ENCODE results near the gene ZNF280A.

GRCh38 chr22:22488736-22489135 is 31.3 kb downstream of the ZNF280A start:
- TF ChIP-seq EZH2 (IDR thresholded peaks at IDR 0.05) = no peak
- no peak for TF ChIP-seq POLR2AphosphoS5 (IDR thresholded peaks at IDR 0.05; ENCODE audit: borderline replicate concordance, low read depth, low read length)

Measured in SK-N-MC (cell line).